Right ventricle myocardium inferior (tissue), 1 donor: ENCODE data around the gene TMEM178B. TPM values are rescaled to one million over a fixed set of nuclear protein-coding genes. Genes with fewer than 3 reads are reported as not detected.

Experiments
- ATAC-seq: fragments of 200-7000 bp; cut with Tn5 transposase; one replicate; pipeline ENCODE4 v1.9.1; 2020; ENCODE audit warnings: mild to moderate bottlenecking, moderate library complexity
- DNase-seq: peaks from one replicate; pipeline ENCODE4 v3.0.0; 2021; ENCODE audit errors: missing footprints
- intact Hi-C: fragments of 100-400 bp; cut with DNase I; formaldehyde crosslinking; loops from one replicate; pipeline ENCODE4 v1.11.0; 2022
- total RNA-seq: library from RNA; stranded (reverse); fragmentation: NEBNext Ultra II Directional; extraction: Animal tissue kit (Norgen Biotek cat#: 25700); gene quantifications from one replicate; pipeline ENCODE4 v1.2.1, GENCODE V29; 2021
- donor health status: DM: no; HTN: yes; CAD: no; lungs with severe emphysema.

The TMEM178B gene
- total RNA-seq, 1 donor from 2014 or later: 31.7 TPM

DNA sequence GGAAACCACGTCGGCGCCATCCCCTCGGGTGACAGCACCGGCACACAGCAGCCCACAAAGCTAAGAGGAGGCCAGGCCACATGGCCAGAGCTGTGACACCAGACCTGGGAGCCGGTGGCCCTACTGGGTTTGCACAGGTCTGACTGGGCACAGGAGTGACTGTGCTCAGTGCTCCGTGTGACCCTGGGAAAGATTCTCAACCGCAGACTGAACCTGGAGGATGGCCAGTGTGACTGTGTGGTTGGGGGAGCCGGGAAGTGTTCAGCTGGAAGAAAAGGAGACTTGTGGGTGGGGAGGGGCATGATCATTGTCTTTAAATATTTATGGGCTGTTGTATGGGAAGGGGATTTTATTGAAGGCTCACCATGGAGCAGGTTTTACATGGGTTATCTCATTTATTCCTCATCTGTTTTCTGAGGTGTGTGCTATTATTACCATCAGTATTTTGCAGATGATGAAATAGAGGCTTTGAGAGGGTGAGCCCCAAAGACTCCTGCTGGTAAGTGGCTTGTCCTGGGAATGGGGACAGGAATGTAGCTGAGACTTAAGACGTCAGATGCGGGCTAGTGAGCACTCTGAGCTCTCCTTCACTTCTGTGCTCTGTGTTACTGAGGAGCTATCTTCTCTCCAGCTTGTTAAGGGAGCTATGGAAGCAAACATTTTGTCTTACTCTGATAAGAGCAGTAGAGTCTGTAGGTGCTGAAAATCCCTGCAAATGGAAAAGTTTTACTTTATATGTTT, 127.5 kb downstream of the TMEM178B start:
- intact Hi-C loops: no loop called here
- ATAC-seq: no peak
- DNase-seq: no peak

DNA sequence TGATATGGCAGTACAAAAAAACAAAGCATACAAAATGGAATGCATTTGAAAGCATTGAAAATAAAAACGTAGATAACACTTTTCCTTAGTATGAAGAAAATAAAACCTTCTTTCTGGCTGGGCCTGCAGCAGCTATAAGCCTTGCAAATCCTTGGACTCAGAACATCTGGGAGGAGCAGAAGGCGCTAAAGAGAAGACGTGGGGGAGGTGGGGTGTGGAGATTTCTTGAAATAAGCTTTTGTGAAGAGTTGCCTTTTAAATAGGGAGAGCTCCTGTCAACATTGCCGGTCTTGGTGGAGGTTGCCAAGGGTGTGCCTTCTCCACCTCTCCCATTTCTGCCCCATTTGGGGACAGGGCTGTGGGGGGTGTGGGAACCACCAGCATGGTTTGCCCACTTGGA, 128.7 kb downstream of the TMEM178B start:
- DNase-seq: no peak
- intact Hi-C loops: no loop called here
- ATAC-seq: no peak

DNA sequence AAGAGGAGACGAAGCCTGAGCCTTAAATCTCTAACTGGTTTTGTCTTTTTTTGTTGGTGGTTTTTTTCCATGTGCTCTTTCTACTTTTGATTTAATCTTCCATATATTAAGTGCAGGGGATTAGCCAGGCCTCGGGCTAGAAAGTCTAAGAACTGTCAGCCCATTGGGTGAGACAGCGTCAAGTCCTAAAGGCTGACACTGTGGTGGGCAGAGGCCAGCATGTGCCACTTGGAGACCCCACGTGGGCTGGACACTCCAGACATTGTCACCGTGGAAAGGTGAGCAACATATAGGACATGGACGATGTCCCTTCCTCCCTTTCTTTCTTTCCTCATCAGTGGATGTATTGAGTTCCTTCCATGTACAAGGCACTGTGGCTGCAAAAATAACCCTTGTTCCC, 129.3 kb downstream of the TMEM178B start:
- DNase-seq (no peak), ATAC-seq (no peak)
- intact Hi-C loops: no loop called here

- intact Hi-C loops: no loop called here
- DNase-seq (no peak), ATAC-seq (no peak)
Measured at GRCh38 chr7:141203586-141203985, 129.7 kb downstream of the TMEM178B start.

GRCh38 chr7:141207661-141208060, 133.8 kb downstream of the TMEM178B start:
- ATAC-seq: no peak

DNA sequence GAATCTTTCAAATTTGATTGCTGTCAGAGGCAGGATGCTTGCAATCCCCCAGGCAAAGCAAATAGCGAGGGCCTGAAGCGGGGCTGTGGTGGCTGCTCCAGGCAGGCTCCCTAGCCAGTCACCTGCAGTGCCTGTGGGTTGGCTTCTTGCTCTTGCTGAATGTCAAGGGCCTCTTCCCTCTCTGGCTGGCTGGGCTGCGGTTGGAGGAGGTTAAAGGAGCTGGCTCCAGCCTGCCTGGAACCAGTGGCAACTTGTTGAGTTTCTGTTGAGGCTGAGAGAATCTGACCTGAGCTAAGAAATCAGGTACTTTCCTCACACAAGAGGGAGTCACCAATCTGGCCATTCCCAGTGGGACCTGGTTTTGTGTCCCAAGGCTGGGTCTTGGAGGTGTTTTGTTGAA, 134.7 kb downstream of the TMEM178B start:
- DNase-seq (no peak), ATAC-seq (no peak)
- intact Hi-C loops: no loop called here

More at GRCh38 chr7:141207661-141208060, 133.8 kb downstream of the TMEM178B start:
- intact Hi-C loops: no loop called here
- no peak for DNase-seq

DNA sequence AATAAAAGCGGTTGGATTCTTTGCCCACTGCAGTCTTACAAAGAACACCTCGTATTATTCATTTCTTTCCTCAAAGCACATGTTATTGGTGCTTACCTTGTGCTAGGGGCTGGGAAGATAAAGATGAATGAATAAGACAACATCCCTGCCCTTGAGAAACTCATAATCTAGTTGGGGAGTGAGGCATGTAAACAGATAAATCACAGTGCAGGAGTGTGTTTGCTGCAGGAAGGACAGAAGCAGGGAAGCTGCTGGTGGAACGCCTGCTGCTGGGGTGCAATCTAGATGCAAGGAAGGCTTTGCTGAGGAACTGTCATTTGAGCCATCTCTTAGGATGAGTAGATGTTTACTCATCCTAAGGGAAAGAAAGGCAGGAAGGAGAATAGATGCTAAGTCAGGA, 135.6 kb downstream of the TMEM178B start:
- intact Hi-C loops: no loop called here
- ATAC-seq: no peak

DNA sequence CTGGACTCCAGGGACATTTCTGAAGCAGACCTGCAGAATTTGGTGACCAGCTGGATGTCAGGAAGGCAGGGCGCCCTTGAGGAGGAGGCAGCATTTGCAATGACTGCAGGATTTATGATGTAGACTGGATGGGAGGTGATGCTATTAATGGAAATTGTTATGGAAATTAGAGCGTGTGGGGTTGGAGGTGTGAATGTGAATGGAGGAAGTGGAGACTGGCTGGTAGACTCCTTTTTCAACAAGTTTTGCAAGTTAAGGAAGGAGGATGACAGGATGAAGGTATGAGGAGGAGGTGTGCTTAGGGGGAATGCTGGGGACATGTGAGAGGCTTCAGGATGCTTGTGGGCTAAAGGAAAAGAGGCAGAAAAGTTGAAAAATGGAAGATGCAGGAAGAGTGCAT, 137.0 kb downstream of the TMEM178B start:
- ATAC-seq (no peak), DNase-seq (no peak)
- intact Hi-C loops: no loop called here

More for the DNA sequence above, 135.6 kb downstream of the TMEM178B start:
- no peak for DNase-seq

GRCh38 chr7:141213226-141213625, 139.4 kb downstream of the TMEM178B start:
- DNase-seq (no peak), ATAC-seq (peak; percentile 59)
- intact Hi-C loops: no loop called here

- DNase-seq (no peak), ATAC-seq (no peak)
- intact Hi-C loops: no loop called here
Measured at GRCh38 chr7:141217938-141218337, 144.1 kb downstream of the TMEM178B start.

DNA sequence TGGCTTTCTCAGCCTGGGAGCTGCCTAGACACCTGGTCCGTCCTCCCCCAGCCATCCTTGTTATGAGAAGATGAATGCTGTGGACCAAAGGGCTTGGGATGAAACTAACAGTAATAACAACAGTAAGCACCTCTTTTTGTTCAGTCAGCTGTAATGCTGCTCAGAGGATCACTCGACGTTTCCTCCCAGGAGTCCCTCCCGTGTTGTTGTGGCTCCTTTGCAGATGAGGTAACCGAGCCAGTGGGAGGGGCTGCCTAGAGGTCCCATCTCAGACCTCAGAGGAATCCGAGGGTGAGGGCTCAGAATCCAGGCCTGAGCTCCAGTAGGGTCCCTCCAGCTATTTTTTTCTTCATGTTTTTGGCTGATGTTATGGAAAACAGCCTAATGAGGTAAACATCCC, 145.1 kb downstream of the TMEM178B start:
- intact Hi-C loops: no loop called here
- ATAC-seq (no peak), DNase-seq (no peak)

DNA sequence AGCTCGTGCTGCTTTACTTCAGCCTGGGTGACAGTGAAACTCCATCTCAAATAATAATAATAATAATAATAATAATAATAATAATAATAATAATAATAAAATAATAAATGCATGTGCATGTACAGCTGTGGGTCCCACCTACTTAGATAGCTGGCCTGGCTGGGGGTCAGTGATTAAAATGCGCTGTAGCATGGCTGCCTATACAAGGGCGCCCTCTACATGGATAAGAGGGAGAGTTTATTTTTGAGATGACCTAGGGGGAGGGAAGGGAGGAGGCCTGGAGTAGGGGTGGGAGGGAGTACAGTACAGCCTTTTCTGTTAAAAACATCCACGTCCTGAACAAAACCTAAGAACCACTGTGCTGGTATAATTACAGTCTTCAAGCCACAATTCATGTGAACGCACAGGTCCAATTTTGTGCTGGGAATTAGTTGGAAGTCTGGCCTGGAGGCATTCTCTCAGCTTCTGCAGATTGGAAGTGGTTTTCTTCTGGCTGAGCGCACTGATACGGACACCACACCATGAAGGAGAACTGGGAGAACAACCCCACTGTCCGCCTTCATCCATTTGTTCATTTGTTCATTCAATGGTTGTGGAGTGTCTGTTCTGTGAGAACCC, 146.5 kb downstream of the TMEM178B start:
- intact Hi-C loops: no loop called here
- no peak for ATAC-seq
- DNase-seq: no peak

- no peak for ATAC-seq
- intact Hi-C loops: no loop called here
- no peak for DNase-seq
Measured at GRCh38 chr7:141221007-141221612, 147.2 kb downstream of the TMEM178B start.

GRCh38 chr7:141225916-141226618, 152.2 kb downstream of the TMEM178B start:
- DNase-seq: no peak
- intact Hi-C loops: no loop called here
- no peak for ATAC-seq

DNA sequence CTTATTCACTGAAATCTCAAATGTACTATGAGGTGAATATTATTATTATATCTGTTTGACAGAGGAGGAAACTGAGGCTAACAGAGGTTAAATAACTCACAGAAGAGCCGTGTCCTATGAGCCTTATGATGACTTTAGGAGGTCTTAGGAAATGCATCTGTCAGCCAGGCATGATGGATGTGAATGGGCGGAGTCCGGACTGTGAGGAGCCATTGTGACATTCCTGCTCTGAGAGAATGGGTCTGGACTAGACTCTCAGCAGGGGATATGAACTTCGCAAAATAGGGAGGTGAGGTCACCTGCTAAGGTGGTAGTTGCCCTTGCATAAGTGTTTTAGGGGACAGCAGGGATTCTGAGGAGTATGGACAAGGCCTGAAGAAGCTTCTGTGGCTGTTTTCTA, 153.6 kb downstream of the TMEM178B start:
- ATAC-seq (no peak), DNase-seq (no peak)
- intact Hi-C loops: no loop called here

GRCh38 chr7:141228482-141228881, 154.6 kb downstream of the TMEM178B start:
- intact Hi-C loops: no loop called here
- no peak for DNase-seq

GRCh38 chr7:141231018-141231792, 157.3 kb downstream of the TMEM178B start:
- DNase-seq (no peak), ATAC-seq (peak; percentile 44)
- intact Hi-C loops: loop anchor here (10.0 kb wide), 1 partner anchor 216 kb away; the partner anchor contains the start of gene MRPS33

More at GRCh38 chr7:141228482-141228881, 154.6 kb downstream of the TMEM178B start:
- ATAC-seq: no peak

GRCh38 chr7:141232286-141233051, 158.6 kb downstream of the TMEM178B start:
- DNase-seq (no peak), ATAC-seq (no peak)
- intact Hi-C loops: loop anchor here (10.0 kb wide), 1 partner anchor 218 kb away; the partner anchor contains the start of gene MRPS33
